HT1080 (cell line): ENCODE measurements around the gene ECT2. TPM values are rescaled to one million over a fixed set of nuclear protein-coding genes. Genes with fewer than 3 reads are reported as not detected.
A peak's percentile ranks its signal among the peaks of the same experiment; 100 is the strongest.
"Not testable (repeated sequence)": the region's sequence is repeated elsewhere in the genome, so short reads cannot be mapped to it uniquely, and the experiment has no call there.

Experiments
- DNase-seq: peaks from one replicate; pipeline ENCODE4 v3.0.0-alpha.2; 2015; ENCODE audit warnings: low read depth
- polyA plus RNA-seq, 2 experiments: library from polyadenylated mRNA; depleted of rRNA; stranded (reverse); fragments of >200 nt; gene quantifications; 2 replicates each; pipeline ENCODE4 v1.2.3, GENCODE V29; 2015
- total RNA-seq: library from RNA; depleted of rRNA; stranded (reverse); fragments of >200 nt; shearing (Covaris generic); gene quantifications from 2 replicates; pipeline ENCODE4 v1.2.3, GENCODE V29; 2014; rRNA removed

The ECT2 gene, protein sequence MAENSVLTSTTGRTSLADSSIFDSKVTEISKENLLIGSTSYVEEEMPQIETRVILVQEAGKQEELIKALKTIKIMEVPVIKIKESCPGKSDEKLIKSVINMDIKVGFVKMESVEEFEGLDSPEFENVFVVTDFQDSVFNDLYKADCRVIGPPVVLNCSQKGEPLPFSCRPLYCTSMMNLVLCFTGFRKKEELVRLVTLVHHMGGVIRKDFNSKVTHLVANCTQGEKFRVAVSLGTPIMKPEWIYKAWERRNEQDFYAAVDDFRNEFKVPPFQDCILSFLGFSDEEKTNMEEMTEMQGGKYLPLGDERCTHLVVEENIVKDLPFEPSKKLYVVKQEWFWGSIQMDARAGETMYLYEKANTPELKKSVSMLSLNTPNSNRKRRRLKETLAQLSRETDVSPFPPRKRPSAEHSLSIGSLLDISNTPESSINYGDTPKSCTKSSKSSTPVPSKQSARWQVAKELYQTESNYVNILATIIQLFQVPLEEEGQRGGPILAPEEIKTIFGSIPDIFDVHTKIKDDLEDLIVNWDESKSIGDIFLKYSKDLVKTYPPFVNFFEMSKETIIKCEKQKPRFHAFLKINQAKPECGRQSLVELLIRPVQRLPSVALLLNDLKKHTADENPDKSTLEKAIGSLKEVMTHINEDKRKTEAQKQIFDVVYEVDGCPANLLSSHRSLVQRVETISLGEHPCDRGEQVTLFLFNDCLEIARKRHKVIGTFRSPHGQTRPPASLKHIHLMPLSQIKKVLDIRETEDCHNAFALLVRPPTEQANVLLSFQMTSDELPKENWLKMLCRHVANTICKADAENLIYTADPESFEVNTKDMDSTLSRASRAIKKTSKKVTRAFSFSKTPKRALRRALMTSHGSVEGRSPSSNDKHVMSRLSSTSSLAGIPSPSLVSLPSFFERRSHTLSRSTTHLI
- 102 and 114 TPM in 2 replicates for total RNA-seq
- polyA plus RNA-seq (2015; cell fraction: cytosol; rRNA removed), result 119 and 145 TPM in 2 replicates
- 242 and 285 TPM in 2 replicates for polyA plus RNA-seq (2015; cell fraction: nucleus; rRNA removed)

DNA sequence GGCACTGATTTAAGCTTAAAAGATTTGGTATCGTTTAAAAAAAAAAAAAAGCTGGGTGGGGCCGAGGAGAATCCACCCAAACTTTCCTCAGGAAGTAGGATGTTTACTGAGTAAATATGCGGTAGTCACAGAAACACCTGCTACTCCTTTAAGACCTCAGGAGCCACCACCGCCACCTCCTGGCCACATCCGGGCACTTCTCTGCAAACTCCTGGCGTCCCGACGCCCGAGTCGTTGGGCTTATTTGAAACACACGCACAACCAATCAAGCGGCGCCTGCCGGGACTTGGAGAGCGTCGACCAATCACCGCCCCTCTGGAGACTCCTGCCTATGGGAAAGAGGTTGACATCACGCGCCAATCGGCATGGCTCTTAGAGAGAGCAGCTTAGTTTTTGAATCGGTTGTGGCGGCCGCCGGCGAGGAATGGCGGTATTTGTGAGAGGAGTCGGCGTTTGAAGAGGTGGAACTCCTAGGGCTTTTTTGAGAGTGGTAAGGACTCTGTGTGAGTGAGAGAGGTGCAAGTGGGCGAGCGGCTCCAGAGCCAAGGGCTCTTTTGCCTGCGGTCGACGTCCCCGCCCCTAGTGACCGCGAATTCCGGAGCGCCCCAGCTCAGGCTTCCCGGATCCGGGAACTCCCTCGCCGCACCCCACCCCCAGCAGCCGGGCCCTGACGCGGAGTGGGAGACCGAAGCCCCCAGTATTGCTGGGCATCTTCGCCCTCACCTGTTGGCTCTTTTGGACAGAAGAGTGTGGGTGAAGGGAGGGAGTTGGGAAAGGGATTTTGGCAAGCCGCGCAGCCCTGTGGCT is at the start of gene ECT2:
Gene ECT2 (plus strand): TSS at position 359 of the 807 bp plus-strand sequence. CDS start 3,805 bp downstream, outside the sequence.
- peak; percentile 100 for DNase-seq

DNA sequence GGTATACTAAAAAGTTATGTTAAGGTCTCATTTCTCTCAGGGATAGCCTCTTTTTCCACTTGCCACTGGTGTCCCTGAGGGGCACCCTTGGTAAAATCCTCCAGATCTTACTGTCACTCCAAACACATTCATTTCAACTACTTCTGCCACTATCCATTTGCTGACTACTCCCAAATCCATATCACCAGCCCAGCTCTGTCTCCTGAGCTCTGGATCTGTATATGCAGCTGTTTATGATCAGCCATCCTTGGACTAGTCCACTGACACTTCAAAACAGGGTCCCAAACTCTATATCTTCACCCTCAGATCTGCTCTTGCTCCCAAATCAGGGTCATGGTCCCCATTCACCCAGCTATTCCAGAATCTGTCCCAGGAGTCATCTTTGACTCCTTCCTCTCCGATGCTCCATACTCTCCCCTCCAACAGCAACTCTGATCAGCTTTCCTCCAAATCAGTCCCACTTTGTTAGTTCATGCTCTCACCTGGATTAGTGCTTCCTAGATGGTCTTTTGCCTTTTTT is 49.5 kb upstream of the ECT2 start:
- DNase-seq, result no peak

DNA sequence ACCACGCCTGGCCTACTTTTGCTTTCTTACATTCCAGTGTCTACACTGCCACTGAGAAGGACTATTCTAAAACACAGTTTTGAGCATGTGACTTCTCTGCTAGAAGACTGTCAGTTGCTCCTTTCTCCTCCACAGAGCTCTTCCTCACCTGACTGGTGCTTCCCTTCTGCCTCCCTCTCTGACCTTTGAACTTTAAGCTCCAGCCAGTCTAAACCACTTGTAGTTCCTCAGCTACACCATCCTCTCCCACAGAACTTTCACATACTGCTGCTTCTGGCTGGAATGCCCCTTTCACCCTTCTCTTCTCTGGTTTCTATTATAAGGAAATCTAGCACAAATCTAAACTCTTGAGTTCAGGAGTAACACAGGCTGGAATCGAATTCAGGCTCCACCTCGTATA is 48.8 kb upstream of the ECT2 start:
- DNase-seq, result no peak

DNA sequence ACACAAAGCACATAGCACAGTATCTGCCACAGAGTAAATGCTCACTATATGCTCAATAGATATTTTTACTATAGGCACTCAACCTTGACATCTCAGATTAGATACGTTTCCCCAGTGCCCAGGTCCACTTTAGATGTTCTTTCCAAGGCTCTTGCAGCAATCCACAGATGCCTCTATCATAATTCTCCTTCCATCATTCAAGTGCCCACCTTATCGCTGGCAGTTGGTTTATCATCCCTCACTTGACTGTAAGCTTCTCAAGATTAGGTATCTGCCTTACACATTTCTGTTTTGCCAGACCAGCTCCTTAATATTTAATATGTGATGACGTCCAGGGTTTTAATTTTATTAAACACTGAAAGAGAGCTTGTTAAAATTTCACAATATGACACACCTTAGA is 48.3 kb upstream of the ECT2 start:
- DNase-seq, result no peak

DNA sequence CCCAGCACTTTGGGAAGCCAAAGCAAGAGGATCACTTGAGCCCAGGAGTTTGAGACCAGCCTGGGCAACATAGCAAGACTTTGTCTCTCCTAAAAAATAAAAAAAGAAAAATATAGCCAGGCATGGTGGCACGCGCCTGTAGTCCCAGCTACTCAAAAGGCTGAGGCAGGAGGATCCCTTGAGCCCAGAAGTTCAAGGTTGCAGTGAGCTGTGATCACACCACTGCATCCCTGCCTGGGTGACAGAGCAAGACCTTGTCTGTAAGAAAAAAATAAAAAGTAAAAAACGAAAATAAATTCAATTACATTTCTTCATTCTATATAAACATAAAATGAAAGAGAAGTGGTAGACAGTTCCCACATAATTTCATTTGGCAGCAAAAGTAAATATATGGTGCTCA is 47.8 kb upstream of the ECT2 start:
- DNase-seq, result not testable (repeated sequence)

DNA sequence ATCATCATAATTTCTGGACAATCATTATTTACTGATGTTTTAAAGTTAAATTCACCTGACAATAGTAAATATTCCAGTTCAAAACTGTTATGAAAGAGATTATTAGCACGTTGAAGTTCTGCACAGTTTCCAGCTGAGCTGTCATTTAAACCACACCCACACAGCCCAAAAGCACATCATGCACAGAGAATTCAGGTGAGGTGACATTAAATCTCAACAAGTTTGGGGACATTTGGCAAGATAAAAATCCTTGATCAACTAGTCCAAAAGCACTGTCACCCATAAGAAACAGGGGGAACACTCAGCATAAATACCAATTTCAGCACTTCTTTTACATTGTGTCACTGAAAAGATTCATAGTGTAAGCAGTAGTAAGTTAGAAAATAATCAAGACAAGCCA is 46.5 kb upstream of the ECT2 start:
- no peak for DNase-seq

DNA sequence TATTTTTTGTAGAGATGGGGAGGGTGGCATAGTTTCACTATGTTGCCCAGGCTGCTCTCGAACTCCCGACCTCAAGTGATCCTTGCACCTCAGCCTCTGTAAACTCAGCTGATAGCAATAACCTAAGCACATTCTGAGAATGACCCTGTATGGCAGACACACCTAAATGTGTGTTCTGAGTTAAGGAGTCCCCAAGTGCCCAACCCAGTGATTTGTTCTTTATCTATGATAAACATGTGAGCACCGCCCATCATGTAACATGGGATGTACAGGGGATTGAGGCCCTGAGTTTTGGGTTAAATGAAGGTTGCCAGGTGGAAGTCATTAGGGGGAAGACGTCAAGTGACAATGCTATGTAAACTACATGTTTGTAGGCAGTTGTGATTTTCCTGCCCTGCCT is 45.4 kb upstream of the ECT2 start:
- DNase-seq, result no peak

DNA sequence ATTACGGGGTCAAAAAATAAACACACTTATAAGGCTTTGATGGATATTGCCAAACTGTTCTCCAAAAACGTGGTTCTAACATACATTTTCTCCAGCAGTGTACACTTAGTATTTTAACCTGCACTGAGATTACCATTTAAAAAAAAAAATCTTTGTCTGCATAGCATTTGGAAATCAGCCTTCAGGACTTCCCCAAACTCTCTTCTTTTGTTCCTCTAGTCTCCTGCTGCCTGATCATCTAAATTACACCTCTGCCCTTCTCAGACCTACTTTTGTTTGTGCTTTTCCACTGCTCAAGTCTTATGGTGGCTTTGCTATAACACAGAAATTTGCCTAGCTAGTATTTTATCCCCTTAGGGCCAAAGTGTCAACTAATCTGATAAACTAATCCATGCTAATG is 43.5 kb upstream of the ECT2 start:
- no peak for DNase-seq

DNA sequence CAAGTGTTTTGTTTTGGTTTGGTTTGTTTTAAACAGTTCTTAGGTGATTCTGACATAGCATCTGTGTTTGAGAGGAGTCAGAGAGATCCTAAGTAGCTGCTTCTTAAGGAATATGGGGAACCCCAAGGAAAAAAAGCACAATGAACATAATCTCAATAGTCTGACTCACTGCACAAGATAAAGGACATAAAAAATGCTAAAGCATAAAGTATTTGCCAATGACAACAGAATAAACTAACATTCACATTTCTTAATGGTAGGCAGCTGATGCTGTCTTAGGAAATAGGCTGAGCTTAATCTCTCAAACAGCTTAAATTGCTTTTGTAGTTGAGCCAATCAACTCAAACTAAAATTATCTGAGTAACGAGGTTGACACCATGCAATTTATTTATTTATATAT is 42.6 kb upstream of the ECT2 start:
- peak; percentile 30 for DNase-seq

DNA sequence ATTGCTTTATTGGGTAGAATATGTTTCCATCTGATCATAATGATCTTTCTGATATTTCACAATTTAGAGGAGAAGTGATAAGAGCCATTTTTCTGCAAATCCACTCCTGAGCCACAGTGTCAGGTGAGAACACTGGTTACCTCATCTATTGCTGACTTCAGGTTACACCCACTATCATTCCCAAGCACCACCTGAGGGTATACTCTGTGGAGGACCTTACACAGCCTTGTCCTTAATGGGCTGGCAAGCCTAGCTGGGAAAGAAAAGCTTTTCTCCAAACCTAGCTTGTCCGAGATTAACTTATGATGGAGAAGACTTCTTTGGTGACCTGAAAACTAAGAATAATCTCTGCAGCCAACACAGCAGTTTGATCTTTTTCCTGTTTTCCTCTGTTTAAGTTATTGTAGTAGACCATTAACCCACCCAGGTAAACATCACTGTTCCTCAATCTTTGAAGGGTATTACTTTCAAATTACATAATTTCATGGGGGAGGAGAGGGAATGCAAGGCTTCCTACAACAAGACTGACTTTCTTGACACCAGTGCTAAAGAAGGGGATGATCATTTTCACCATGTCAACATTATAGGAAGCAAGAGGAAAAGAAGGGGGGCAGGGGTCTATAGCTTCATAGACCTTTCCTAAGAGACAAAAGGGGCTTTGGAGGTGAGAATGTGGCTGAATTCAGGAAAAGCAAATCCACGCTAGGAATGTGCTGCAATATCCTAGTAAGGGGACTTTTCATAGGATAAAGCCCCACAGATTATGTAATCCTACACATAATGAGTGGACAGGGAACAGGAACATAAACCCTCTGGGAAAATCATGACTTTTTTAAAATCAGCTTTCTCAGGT is 41.4 kb upstream of the ECT2 start:
- no peak for DNase-seq

DNA sequence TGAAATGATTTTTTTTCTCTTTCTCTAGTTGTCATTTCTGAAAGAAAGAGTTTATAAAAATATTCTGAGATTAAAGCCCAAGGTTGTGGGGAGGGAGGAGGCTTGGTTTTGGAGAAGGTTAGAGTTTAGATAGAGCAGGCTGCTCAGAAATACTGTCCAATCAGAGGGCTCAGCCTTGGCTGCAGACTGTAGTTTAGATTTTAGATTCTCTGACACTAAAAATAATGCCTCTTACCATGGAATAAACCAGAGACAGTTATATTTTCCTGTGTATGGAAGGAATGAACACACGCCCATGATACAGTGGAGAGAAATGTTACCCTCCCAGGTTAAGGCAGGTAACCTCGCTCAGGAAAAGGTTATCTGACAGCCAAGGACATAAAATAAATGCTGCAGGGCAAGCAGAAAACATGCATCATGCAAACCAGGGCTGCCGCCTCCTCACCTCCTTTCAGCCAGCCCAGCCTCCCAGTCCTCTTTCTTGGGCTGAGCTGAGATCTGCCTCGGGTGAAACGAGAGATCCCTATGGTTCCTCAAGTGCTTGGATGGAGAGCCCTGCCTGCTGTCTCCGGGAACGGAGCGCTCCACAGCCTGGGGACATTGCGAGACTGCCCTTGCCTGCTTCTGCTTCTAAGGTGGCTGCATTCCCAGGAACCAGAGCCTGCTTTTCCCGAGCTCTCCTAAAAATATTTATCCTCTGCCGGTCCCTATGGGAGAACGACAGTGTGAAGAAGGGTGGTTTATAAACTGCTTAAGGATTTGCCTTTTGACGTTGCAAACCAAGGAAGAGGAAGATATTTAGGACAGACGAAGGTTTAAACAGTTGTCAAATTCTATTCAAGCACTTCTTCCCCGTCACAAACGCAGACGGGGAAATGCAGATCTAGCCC is 40.5 kb upstream of the ECT2 start:
- DNase-seq, result peak; percentile 32

DNA sequence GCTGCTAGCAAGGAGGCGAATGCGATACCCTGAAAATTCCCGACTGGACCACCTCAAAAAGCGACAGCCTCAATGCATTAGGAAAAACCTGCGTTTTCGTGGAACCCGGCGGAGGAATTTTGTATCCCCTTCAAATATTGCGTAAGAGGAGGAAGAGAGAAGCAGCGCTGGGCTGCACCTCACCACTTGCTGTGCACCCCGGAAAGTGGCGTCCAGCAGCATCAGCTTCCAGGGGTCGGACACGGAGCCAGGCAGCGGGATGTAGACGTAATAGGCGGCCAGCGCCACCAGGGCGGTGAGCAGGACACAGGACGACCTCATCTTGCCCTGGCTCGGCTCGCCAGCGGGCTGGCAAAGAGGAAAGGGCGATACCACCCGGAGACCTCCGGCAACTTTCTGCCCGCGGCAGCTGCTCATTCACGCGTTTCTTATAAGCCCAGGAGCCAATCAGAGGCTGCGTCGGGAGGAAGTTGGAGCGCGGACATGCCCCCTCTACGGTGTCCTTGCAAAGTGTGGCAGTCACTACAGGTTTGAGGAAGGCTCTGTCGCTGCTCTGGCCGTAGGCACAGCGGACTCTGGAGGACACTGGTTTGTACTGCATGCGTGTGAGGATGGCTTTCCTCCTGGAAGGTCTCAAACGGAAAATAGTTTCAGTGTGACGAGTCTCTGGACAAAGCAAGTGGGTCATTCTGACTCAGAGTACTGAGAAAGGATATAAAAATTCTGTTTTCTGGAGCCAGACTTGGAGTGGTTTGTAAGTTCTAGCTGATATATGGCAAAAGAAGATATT is 39.7 kb upstream of the ECT2 start, which contains the start of gene NCEH1:
Gene NCEH1 (minus strand): TSS at position 404 of the 790 bp plus-strand sequence. CDS start 83 bp downstream, at position 321.
- peak; percentile 100 for DNase-seq

DNA sequence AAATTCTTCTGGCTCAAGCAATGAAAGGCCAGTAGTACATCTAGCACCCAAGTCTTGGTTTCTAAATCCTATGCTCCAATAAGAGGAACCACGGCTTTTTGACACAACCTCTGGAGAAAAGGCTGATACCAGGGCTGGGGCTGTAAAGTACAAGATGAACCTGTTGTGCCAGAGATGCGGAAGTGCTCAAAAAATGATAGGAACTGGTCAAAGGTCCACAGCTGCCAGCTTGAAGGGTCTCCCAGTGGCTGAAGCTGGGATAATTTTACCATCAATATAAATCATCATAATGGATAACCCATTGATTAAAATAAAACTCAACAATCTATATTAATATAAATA is 39.1 kb upstream of the ECT2 start:
- DNase-seq, result no peak

DNA sequence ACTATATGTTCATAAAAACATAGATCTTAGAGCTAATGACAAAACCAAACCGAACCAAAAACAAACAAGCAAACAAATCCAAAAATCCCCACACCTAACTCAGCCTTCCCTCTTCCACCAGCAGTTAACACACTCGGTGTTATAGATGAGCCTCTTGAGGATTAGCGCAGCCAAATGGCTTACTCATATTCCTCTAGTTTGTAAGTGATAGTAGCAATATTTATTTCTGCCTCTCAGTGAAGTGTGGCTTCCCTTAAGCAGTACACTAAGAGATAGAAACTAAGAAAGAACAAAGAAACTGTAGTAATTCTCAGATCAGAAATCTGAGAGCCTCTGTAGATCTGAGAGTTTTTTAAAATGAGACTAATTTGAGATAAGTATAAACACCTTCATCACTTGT is 37.2 kb upstream of the ECT2 start:
- no peak for DNase-seq

DNA sequence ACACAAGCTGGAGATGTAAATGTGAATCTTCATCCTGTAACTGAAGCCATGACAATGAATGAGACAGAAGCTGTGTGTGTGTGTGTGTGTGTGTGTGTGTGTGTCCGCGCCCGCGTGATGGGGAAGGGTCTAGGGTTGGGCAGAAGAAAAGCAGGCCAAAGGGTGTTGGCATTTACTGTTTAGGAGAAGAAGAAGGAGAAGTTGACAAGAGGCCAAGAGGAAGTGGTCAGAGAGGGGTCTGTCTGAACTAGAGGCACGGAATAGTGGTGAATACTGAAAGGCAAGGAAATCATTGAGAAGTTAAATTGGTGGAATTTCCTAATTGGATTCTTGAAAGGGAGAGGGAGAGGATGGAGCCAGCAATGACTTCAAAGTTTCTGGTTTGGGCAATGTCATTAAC is 34.0 kb upstream of the ECT2 start:
- DNase-seq, result no peak

DNA sequence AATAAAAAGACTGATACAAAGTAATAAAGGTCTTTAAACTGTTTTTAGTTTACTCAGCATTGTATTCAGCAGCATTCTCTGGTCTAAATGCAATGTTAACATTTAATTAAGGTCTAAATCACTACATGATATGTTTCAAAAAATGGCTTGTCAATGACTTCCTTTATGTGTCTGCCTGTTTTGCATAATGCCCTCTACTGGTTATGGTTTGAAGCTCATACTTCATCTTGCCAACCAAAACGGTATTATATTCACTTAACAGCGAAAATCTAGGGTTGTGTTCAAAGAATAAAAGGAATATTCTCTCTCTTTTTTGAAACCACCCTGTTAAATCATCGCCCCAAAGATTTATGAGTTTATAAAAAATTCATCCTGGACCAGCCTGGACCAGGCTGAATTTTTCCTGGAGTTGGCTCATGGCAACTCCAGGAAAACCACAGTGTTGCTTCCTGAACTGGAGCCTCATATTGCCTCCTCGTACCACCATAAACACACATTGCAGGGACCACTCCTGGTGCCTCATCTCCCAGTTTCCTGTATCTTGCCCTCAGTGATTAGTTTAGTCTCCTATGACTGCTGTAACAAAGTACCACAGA is 32.9 kb upstream of the ECT2 start:
- peak; percentile 62 for DNase-seq

DNA sequence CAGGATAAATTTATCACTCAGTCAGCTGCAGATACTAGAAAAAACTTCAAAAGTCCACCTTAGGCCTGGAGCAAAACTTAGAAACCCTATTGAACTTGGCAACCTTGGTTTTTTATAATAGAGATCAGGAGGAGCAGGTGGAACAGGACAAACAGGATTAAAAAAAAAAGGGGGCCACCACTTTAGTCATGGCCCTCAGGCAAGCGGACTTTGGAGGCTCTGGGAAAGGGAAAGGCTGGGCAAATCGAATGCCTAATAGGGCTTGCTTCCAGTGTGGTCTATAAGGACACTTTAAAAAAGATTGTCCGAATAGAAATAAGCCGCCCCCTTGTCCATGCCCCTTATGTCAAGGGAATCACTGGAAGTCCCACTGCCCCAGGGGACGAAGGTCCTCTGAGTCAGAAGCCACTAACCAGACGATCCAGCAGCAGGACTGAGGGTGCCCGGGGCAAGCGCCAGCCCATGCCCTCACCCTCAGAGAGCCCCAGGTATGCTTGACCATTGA is 27.9 kb upstream of the ECT2 start:
- DNase-seq, result not testable (repeated sequence)

DNA sequence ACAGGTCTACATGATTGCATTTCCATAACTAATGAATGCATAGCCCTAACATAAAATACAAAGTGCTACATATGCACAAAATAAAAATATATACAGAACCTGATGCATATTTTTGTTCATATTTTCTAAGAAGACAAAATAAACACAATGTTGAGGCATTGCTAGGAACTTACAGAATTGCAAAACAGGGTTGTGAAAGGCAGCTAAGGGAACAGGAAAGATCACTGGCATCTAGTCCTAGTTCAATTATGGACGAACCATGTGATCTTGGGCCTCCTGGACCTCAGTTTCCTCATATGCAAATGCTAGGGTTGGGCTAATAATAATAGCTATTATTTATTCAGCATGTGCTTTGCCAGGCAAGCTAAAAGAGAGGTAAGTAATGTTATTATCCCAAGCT is 24.1 kb upstream of the ECT2 start:
- DNase-seq, result no peak
